ENCODE measurements around the gene SP2. TPM values are rescaled to one million over a fixed set of nuclear protein-coding genes. Genes with fewer than 3 reads are reported as not detected.

The SP2 gene
- total RNA-seq, 2 donors from 2014 or later = 15.2 to 15.8 TPM

GRCh38 chr17:47891545-47892088 is 4.4 kb upstream of the SP2 start:
- DNase-seq (ENCODE audit: low spot score) = no peak
- Histone ChIP-seq H3K36me3 (no peaks in the 10 kb centered on the region), H3K4me1 (replicated peaks) (no peaks in the 10 kb centered on the region), H3K4me3 (no peak overlapping the region), H3K27ac (no peak overlapping the region), H3K27me3 (replicated peaks; ENCODE audit: insufficient read depth) (no peaks in the 10 kb centered on the region), H3K9me3 (no peaks in the 10 kb centered on the region)
- WGBS = 88% methylated on average over 4 of the region's 4 CpGs
- intact Hi-C loops (cut with DNase I) = loop anchor here (5.0 kb wide), 1 partner anchor 51 kb away; the partner anchor contains the start of gene PNPO
- TF ChIP-seq POLR2A (IDR thresholded peaks at IDR 0.05) (no peak), CTCF (IDR thresholded peaks at IDR 0.05) (no peak), POLR2AphosphoS5 (IDR thresholded peaks at IDR 0.05) (no peak)

- intact Hi-C loops (cut with DNase I) = loop anchor here (5.0 kb wide), 2 partner anchors 48 to 78 kb away; partner anchors contain the start of genes CDK5RAP3 and PNPO
- 25% methylated on average over 11 of the region's 11 CpGs for WGBS
- no peak for DNase-seq (ENCODE audit: low spot score)
- Histone ChIP-seq H3K27me3 (replicated peaks; ENCODE audit: insufficient read depth) (no peaks in the 10 kb centered on the region), H3K4me3 (peak overlapping the region; percentile 66 to 87), H3K27ac (peak overlapping the region; percentile 92 to 96), H3K4me1 (replicated peaks) (no peaks in the 10 kb centered on the region), H3K36me3 (no peaks in the 10 kb centered on the region), H3K9me3 (no peaks in the 10 kb centered on the region)
- TF ChIP-seq POLR2AphosphoS5 (IDR thresholded peaks at IDR 0.05) = no peak
- no peak for TF ChIP-seq POLR2A (IDR thresholded peaks at IDR 0.05)
- TF ChIP-seq CTCF (IDR thresholded peaks at IDR 0.05) = no peak
Observed at GRCh38 chr17:47894498-47895346, 1.3 kb upstream of the SP2 start.

- Histone ChIP-seq H3K4me1 (replicated peaks) (no peaks in the 10 kb centered on the region), H3K4me3 (peak overlapping the region; percentile 66 to 87), H3K36me3 (no peaks in the 10 kb centered on the region), H3K27ac (peak overlapping the region; percentile 92 to 96), H3K9me3 (no peaks in the 10 kb centered on the region), H3K27me3 (replicated peaks; ENCODE audit: insufficient read depth) (no peaks in the 10 kb centered on the region)
- WGBS = under 1% methylated on average over 25 of the region's 25 CpGs
- DNase-seq (ENCODE audit: low spot score) = peak; percentile 34
- TF ChIP-seq POLR2AphosphoS5 (IDR thresholded peaks at IDR 0.05) = peak; percentile 98
- peak; percentile 97 for TF ChIP-seq POLR2A (IDR thresholded peaks at IDR 0.05)
- TF ChIP-seq CTCF (IDR thresholded peaks at IDR 0.05) = no peak
- intact Hi-C loops (cut with DNase I) = loop anchor here (5.0 kb wide), 1 partner anchor 77 kb away; the partner anchor contains the start of gene CDK5RAP3
Observed at GRCh38 chr17:47895347-47895855, 635 bp upstream of the SP2 start.

- Histone ChIP-seq H3K9me3 (no peaks in the 10 kb centered on the region), H3K36me3 (no peaks in the 10 kb centered on the region), H3K4me1 (replicated peaks) (no peaks in the 10 kb centered on the region), H3K27ac (peak overlapping the region; percentile 98 to 100), H3K27me3 (replicated peaks; ENCODE audit: insufficient read depth) (no peaks in the 10 kb centered on the region), H3K4me3 (peak overlapping the region; percentile 79 to 87)
- DNase-seq (ENCODE audit: low spot score) = no peak
- WGBS = 2% methylated on average over 20 of the region's 22 CpGs
- intact Hi-C loops (cut with DNase I) = loop anchor here (5.0 kb wide), 1 partner anchor 75 kb away; the partner anchor contains the start of gene CDK5RAP3
- TF ChIP-seq CTCF (IDR thresholded peaks at IDR 0.05) = no peak
- TF ChIP-seq POLR2A (IDR thresholded peaks at IDR 0.05) = no peak
- TF ChIP-seq POLR2AphosphoS5 (IDR thresholded peaks at IDR 0.05) = no peak
Observed at GRCh38 chr17:47896672-47897490, 845 bp downstream of the SP2 start.

All from prostate gland (tissue), 2 donors.